HPDE6-E6E7 (cell line): ENCODE results near the gene TRAF3.
A peak's percentile ranks its signal among the peaks of the same experiment; 100 is the strongest.
"Not testable (repeated sequence)": the region's sequence is repeated elsewhere in the genome, so short reads cannot be mapped to it uniquely, and the experiment has no call there.

Source experiments
- DNase-seq: peaks from one replicate; pipeline ENCODE4 v3.0.0; 2011; ENCODE audit warnings: missing footprints; ENCODE audit errors: extremely low spot score

The TRAF3 gene

DNA sequence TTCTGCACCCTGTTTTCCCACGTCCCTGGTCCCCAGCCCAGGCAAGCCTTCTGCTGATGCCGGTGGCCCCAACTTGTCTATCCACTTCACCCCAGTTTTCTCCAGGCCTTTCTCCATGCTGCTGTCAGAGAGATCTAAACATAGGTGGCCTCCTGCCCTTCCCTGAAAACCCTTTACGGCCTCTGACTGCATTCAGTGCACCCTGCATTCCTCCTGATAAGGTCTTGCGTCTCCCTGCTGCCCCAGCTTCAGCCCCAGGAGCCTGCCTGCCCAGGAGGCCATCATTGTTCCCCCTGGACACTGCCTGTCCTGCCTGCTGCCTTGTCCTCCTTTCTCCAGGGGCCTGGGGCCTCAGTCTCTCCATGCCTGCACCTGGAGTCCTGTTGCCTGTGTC, 29.8 kb downstream of the TRAF3 start:
- no peak for DNase-seq

GRCh38 chr14:102809870-102810269, 32.6 kb downstream of the TRAF3 start:
- no peak for DNase-seq

DNA sequence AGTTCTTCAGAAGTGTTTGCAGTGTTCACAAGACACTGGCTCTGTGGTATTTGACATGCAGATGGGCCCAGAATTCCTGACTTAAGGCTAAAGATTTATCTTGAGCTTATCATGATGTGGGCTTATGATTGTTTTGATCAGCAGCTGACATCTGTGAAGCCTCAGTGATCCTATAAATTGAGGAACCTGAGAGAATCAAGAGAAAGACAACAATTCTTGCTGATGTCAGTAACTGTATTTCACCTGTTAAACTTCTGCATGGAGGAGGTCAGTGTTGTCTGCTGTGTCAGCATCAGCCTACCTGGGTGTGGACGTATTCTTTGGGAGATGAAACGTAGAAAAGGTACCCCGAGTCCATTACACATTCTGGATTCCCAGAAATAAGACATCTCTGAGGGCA, 33.3 kb downstream of the TRAF3 start:
- no peak for DNase-seq

GRCh38 chr14:102811254-102811963, 34.2 kb downstream of the TRAF3 start:
- no peak for DNase-seq

- DNase-seq: no peak
Measured at GRCh38 chr14:102811971-102812370, 34.7 kb downstream of the TRAF3 start.

- no peak for DNase-seq
Measured at GRCh38 chr14:102813691-102814090, 36.4 kb downstream of the TRAF3 start.

GRCh38 chr14:102817318-102817717, 40.1 kb downstream of the TRAF3 start:
- no peak for DNase-seq

DNA sequence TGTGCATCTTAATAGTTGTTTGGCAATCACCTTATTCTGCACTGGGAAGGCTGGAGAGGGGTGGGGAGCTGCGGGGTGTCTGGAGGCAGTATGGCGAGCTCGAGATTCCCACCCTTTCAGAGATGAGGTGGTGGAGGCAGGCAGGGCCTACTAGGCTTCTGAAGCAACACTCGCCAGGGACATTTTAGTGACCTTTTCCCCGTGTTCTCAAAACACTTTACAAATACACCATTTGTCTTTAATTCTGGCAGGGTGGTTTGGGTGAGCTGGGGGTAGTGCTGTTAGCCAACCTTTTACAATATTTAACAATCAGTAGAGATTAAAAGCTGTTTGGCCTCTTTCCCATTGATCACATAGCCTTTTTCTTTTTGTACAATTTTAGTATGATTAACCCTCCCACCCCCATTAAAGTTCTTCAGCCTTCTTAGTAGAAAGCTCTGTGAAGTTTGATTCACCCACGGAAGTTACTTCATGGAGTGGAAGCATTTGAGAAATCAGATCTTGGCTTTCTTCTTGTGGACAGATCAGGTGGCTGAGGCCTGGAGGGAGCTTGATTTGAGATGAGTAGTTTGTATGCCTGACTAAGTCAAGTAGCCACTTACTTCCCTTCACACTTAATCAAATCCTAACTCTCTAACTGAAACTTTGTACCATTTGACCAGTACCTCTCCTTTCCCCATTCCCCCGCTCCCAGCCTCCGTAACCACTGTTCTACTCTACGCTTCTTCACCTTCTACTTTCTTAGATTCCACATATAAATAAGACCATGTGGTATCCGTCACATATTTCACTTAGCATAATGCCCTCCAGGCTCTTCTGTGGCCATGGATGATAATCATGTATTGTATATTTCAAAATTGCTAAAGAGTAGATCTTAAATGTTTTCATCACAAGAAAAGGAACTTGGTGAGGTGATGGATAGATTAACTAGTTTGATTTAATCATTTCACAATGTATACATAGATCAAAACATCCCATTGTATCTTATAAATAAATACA, 41.0 kb downstream of the TRAF3 start:
- no peak for DNase-seq

GRCh38 chr14:102819176-102819628, 42.0 kb downstream of the TRAF3 start:
- no peak for DNase-seq

GRCh38 chr14:102819747-102820330, 42.6 kb downstream of the TRAF3 start:
- no peak for DNase-seq

GRCh38 chr14:102821252-102821651, 44.0 kb downstream of the TRAF3 start:
- DNase-seq: no peak

- no peak for DNase-seq
Measured at GRCh38 chr14:102822311-102822863, 45.1 kb downstream of the TRAF3 start.

GRCh38 chr14:102822887-102823286, 45.6 kb downstream of the TRAF3 start:
- not testable (repeated sequence) for DNase-seq

- no peak for DNase-seq
Measured at GRCh38 chr14:102823546-102823945, 46.3 kb downstream of the TRAF3 start.

DNA sequence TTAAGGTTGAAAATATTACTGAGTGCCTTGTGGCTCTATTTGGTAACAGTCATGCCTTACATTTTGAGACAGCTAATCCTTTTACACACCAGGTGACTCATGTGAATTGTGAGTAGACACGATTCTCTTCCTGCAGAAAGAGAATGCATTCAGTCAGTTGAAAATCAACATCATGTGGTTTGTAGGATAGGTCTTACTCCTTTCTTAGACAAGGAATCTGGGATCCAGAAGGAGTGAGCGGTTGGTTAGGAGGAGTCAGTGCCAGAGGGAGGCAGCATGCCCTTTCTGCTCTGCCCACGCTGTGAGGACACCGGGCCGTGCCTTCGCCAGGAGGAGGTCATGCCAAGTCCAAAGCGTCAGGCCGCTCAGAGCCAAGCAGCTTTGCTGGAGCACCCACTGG, 47.6 kb downstream of the TRAF3 start:
- DNase-seq: peak; percentile 58

GRCh38 chr14:102825307-102826095, 48.3 kb downstream of the TRAF3 start:
- DNase-seq: no peak

DNA sequence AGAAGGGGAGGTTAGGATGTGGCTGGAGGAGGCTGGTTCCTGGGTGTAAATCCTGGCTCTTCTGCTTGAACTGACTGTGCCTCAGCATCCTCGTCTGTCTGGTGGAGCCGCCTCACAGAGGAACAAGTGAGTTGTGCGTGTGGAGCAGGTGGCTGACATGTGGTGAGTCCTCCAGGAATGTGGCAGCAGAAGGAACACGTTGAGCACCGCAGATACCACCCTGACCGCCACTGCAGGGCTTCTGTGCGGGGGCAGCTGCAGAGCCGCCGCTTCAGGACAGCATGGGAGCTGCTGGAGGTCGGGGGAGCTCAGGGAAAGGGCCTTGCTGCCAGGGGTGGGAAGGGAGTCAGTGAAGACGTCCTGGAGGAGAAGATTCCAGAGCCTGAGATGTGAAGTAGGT, 48.9 kb downstream of the TRAF3 start:
- no peak for DNase-seq

DNA sequence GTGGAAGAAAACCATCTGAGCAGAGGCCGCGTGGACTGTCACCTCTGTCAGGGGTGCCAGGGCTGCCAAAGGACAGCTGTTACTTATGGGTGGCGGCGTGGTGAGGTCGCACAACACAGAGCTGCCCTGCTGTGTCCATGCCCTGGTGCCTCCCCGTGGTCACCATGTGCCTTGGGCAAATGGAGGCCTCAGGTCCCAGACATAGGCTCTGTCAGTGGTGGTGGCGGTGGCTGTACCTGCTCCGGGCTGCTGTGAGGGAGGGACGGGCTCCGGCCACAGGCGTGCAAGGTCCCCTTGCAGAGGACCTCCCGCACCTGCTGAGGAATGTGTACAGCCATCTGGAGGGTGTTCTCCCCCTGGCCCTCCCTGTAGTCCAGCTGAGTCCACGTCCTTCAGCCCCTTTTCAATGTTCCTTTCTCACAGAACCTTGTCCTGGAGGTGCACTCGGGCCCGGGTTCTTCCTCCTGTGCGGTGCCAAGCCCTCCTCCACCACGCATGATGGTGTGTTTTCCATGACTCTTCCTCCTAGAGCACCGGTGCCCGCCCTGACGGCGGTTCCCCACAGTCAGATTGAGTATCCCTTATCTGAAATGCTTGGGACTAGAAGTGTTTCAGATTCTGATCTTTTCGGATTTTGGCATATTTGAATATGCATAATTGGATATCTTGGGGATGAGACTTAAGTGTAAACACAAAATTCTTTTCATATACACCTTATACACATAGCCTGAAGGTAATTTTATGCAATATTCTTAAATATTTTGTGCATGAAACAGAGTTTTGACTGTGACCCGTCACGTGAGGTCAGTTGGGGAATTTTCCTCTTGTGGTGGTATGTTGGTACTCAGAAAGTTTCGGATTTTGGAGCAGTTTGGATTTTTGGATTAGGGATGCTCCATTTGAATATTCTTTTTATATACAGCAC, 49.8 kb downstream of the TRAF3 start:
- no peak for DNase-seq

DNA sequence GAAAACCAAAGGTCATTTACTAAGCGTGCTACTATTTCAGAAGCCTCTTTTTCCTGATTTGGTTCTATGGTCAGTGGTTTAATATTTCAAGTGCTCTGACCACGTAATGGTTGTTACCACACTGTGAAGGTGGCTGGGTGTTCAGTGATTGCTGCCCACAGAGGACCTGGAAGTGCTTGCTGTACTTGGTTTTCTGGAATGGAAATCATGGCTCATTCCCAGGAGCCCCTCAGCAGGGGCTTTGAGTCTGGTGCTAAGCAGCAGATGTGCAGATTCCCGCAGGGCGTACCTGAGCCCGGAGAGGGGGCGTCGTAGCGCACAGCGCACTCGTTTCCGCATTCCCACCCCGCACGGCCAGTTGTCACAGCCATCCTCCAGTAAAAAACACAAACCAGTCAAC, 50.5 kb downstream of the TRAF3 start:
- DNase-seq: no peak

GRCh38 chr14:102828151-102828550, 50.9 kb downstream of the TRAF3 start:
- DNase-seq: no peak
